Activated CD8-positive, alpha-beta memory T cell treated with anti-CD3 and anti-CD28 coated beads for 24 hours (primary cell): ENCODE data around the gene PTPRN2.

Source experiments
- DNase-seq: peaks from one replicate; pipeline ENCODE4 v3.0.0-alpha.2; 2020

Gene PTPRN2

GRCh38 chr7:157656195-157656769 is 931.3 kb downstream of the PTPRN2 start:
- DNase-seq: no peak

GRCh38 chr7:157654350-157654749 is 933.3 kb downstream of the PTPRN2 start:
- no peak for DNase-seq

- DNase-seq: no peak
Measured at GRCh38 chr7:157653827-157654207, 933.8 kb downstream of the PTPRN2 start.

- DNase-seq: no peak
Measured at GRCh38 chr7:157652954-157653826, 934.4 kb downstream of the PTPRN2 start.

- DNase-seq: no peak
Measured at GRCh38 chr7:157652161-157652953, 935.3 kb downstream of the PTPRN2 start.

GRCh38 chr7:157651366-157652160 is 936.1 kb downstream of the PTPRN2 start:
- no peak for DNase-seq

- no peak for DNase-seq
Measured at GRCh38 chr7:157650801-157651200, 936.8 kb downstream of the PTPRN2 start.

GRCh38 chr7:157650131-157650631 is 937.4 kb downstream of the PTPRN2 start:
- DNase-seq: no peak

- DNase-seq: no peak
Measured at GRCh38 chr7:157646551-157646950, 941.1 kb downstream of the PTPRN2 start.

- DNase-seq: no peak
Measured at GRCh38 chr7:157645539-157645938, 942.1 kb downstream of the PTPRN2 start.

GRCh38 chr7:157644946-157645345 is 942.7 kb downstream of the PTPRN2 start:
- DNase-seq: no peak

GRCh38 chr7:157643525-157643970 is 944.1 kb downstream of the PTPRN2 start:
- DNase-seq: no peak

- DNase-seq: no peak
Measured at GRCh38 chr7:157641866-157642265, 945.8 kb downstream of the PTPRN2 start.

GRCh38 chr7:157640144-157640543 is 947.5 kb downstream of the PTPRN2 start:
- DNase-seq: no peak

- DNase-seq: no peak
Measured at GRCh38 chr7:157638563-157638962, 949.1 kb downstream of the PTPRN2 start.

- DNase-seq: no peak
Measured at GRCh38 chr7:157637216-157637949, 950.2 kb downstream of the PTPRN2 start.

- DNase-seq: no peak
Measured at GRCh38 chr7:157635669-157636068, 952.0 kb downstream of the PTPRN2 start.

- DNase-seq: no peak
Measured at GRCh38 chr7:157635148-157635500, 952.5 kb downstream of the PTPRN2 start.

- no peak for DNase-seq
Measured at GRCh38 chr7:157634401-157635147, 953.0 kb downstream of the PTPRN2 start.

- DNase-seq: no peak
Measured at GRCh38 chr7:157633465-157634185, 954.0 kb downstream of the PTPRN2 start.
